DOHH2 (cell line): ENCODE data around the gene KCTD11.

Experiments
- CTCF ChIP-seq: fragments of 200-600 bp; sonication (generic); IDR thresholded peaks from one replicate; pipeline ENCODE4 v1.5.1; 2014; ENCODE audit warnings: antibody characterized with exemption, mild to moderate bottlenecking, low read depth, low read length; ENCODE audit not compliant: poor library complexity, severe bottlenecking
- EZH2phosphoT487 ChIP-seq: fragments of 200-600 bp; sonication (generic); IDR thresholded peaks from 2 replicates; pipeline ENCODE4 v1.6.1; 2017; ENCODE audit warnings: borderline replicate concordance, mild to moderate bottlenecking, antibody characterized with exemption, low read length, moderate library complexity, mixed read lengths

GRCh38 chr17:7328840-7329373 is 23.1 kb upstream of the KCTD11 start, which contains the start of gene NEURL4:
- TF ChIP-seq CTCF = no peak
- no peak for TF ChIP-seq EZH2phosphoT487
